Stomach (tissue), 4 donors: ENCODE results near the gene RRP12.

Experiments
- CTCF ChIP-seq, 7 experiments: fragments of 450-650 bp in 4 of 7; fragments of 200-600 bp in 3 of 7; sonication (generic) in 3 of 7; IDR thresholded peaks; one replicate each; pipeline ENCODE4 v1.5.1; 2016 to 2019; ENCODE audit warnings: antibody characterized with exemption in 7 of 7, control low read depth in 2 of 7, mild to moderate bottlenecking in 1 of 7
- EP300 ChIP-seq: sonication (generic); formaldehyde crosslinking; IDR thresholded peaks from one replicate; pipeline ENCODE4 v1.6.1; 2017; ENCODE audit warnings: antibody characterized with exemption

DNA sequence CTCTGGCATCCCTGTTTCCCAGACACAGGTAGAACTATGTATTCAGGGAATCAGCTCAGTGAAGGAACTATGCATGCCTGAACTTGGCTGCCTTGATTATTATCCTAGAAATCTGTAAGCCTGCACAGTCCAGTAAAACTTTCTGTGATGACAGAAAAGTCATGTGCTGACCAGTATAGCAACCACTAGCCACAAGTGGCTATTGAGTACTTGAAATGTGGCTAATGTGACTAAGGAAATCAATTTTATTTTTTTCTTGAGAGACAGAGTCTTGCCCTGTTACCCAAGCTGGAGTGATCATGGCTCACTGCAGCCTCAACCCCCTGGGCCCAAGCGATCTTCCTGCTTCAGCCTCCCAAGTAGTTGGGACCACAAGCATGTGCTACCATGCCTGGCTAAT lies 41.1 kb upstream of the RRP12 start:
- no peak for TF ChIP-seq EP300
- no peak for TF ChIP-seq CTCF (IDR thresholded peaks at IDR 0.05)
